Measurements from ENCODE around the gene HMGN1.
"Not testable (repeated sequence)": the region's sequence is repeated elsewhere in the genome, so short reads cannot be mapped to it uniquely, and the experiment has no call there.

Gene HMGN1

GRCh38 chr21:39385299-39386145 lies 36.6 kb upstream of the HMGN1 start:
- peaks cover 19 to 25% of the 10 kb centered on the region in 2 donors for H3K4me1 ChIP-seq (ENCODE audit: control insufficient read depth in 2 of 2, insufficient read depth in 2 of 2, low read length in 2 of 2)
- no peaks in the 10 kb centered on the region for H3K9me3 ChIP-seq (ENCODE audit: control insufficient read depth in 2 of 2, low read length in 2 of 2)
- no peaks in the 10 kb centered on the region for H3K36me3 ChIP-seq (ENCODE audit: control insufficient read depth in 2 of 2, insufficient read depth in 2 of 2, low read length in 2 of 2)
- peak overlapping the region; percentile 36 to 63 for H3K27ac ChIP-seq (ENCODE audit: low read depth in 2 of 2, low read length in 2 of 2)
- peak overlapping the region; percentile 45 to 60 for H3K4me3 ChIP-seq (ENCODE audit: low read length in 2 of 2)
- no peaks in the 10 kb centered on the region for H3K27me3 ChIP-seq (ENCODE audit: control insufficient read depth in 2 of 2, insufficient read depth in 2 of 2, low read length in 2 of 2)
- H3K9ac ChIP-seq (ENCODE audit: low read depth in 1 of 2, low read length in 2 of 2) = peak overlapping the region; percentile 14 to 39

GRCh38 chr21:39384674-39385298 lies 35.9 kb upstream of the HMGN1 start:
- Histone ChIP-seq H3K36me3 (ENCODE audit: control insufficient read depth in 2 of 2, insufficient read depth in 2 of 2, low read length in 2 of 2) (no peaks in the 10 kb centered on the region), H3K9ac (ENCODE audit: low read depth in 1 of 2, low read length in 2 of 2) (no peak overlapping the region), H3K27ac (ENCODE audit: low read depth in 2 of 2, low read length in 2 of 2) (no peak overlapping the region), H3K4me3 (ENCODE audit: low read length in 2 of 2) (no peak overlapping the region), H3K4me1 (ENCODE audit: control insufficient read depth in 2 of 2, insufficient read depth in 2 of 2, low read length in 2 of 2) (peaks cover 19 to 25% of the 10 kb centered on the region in 2 donors), H3K27me3 (ENCODE audit: control insufficient read depth in 2 of 2, insufficient read depth in 2 of 2, low read length in 2 of 2) (no peaks in the 10 kb centered on the region), H3K9me3 (ENCODE audit: control insufficient read depth in 2 of 2, low read length in 2 of 2) (no peaks in the 10 kb centered on the region)

DNA sequence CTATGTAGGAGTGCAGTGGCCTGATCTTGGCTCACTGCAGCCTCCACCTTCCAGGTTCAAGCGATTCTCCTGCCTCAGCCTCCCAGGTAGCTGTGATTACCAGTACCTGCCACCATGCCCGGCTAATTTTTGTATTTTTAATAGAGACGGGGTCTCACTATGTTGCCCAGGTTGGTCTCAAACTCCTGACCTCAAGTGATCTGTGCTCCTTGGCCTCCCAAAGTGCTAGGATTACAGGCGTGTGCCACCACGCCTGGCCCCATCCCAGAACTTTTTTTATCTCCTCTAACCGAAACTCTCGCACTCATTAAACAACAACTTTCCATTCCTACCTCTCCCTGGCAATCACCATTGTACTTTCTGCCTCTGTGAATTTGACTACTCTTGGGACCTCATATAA lies 33.2 kb upstream of the HMGN1 start:
- H3K36me3 ChIP-seq (ENCODE audit: control insufficient read depth in 2 of 2, insufficient read depth in 2 of 2, low read length in 2 of 2); H3K27me3 ChIP-seq (ENCODE audit: control insufficient read depth in 2 of 2, insufficient read depth in 2 of 2, low read length in 2 of 2); H3K4me3 ChIP-seq (ENCODE audit: low read length in 2 of 2); H3K9ac ChIP-seq (ENCODE audit: low read depth in 1 of 2, low read length in 2 of 2); H3K27ac ChIP-seq (ENCODE audit: low read depth in 2 of 2, low read length in 2 of 2); H3K9me3 ChIP-seq (ENCODE audit: control insufficient read depth in 2 of 2, low read length in 2 of 2): not testable (repeated sequence)
- peaks cover 14 to 20% of the 10 kb centered on the region in 2 donors for H3K4me1 ChIP-seq (ENCODE audit: control insufficient read depth in 2 of 2, insufficient read depth in 2 of 2, low read length in 2 of 2)

DNA sequence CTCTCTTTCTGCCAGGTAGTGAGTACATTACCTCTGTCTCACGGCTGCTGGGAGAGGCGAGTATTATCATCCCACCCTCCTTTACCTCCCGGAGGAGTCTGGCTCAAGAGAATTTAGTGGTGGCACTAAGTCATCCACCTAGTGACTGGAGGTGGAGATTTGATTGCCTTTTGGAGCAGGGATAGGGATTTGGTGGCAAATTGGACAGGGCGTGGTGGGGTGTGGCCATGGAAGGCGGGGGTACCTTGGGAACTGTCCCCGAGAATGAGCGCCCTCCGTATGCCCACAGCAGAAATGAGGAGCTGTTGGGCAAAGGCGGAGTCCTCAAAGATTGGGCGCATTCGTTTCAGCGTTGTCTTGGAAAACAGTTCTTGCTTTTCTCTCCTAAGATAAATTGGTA lies 32.1 kb upstream of the HMGN1 start:
- H3K9me3 ChIP-seq (ENCODE audit: control insufficient read depth in 2 of 2, low read length in 2 of 2) = no peaks in the 10 kb centered on the region
- H3K27ac ChIP-seq (ENCODE audit: low read depth in 2 of 2, low read length in 2 of 2) = peak overlapping the region; percentile 77
- H3K9ac ChIP-seq (ENCODE audit: low read depth in 1 of 2, low read length in 2 of 2) = peak overlapping the region; percentile 86 to 89
- peak overlapping the region; percentile 93 to 98 for H3K4me3 ChIP-seq (ENCODE audit: low read length in 2 of 2)
- H3K27me3 ChIP-seq (ENCODE audit: control insufficient read depth in 2 of 2, insufficient read depth in 2 of 2, low read length in 2 of 2) = no peaks in the 10 kb centered on the region
- H3K36me3 ChIP-seq (ENCODE audit: control insufficient read depth in 2 of 2, insufficient read depth in 2 of 2, low read length in 2 of 2) = no peaks in the 10 kb centered on the region
- peaks cover 9 to 15% of the 10 kb centered on the region in 2 donors for H3K4me1 ChIP-seq (ENCODE audit: control insufficient read depth in 2 of 2, insufficient read depth in 2 of 2, low read length in 2 of 2)

DNA sequence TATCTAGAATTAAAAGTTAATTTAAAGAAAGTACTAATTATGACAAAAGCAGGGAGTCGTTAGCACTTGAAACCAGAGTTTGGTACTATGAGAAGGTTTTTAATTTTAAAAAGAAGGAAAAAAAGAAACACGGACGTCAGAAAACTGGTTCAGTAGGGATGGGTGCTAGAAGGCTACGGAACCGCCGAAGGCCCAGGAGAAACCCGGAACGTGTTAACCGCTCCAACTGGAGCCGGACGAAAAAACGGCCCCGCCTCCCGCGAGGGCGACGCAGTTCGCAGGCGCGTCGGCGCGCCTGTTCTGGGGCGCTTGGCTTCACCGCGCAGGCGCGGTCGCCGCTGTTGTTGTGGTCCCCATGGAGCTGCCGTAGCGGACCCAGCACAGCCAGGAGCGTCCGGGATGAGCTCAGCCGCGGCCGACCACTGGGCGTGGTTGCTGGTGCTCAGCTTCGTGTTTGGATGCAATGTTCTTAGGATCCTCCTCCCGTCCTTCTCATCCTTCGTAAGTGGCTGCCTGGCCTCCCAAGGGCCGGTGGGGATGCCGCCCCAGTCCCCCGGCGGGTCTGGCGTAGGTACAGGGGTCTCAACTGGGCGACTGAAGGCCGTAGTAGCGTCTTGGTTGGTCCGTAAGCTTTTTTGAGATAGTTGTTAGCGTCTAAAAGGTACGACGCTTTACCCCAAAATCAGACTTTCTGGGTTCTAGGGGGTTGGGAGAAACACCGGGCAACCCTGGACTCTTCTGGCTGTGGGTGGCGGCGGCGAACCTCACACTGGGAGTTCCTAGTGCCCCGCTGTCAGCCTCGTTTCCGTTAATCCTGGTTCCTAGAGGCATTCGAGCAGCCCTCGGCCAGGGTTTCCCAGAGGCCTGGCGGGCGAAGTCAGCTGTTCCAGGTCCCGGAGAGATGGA lies 31.4 kb upstream of the HMGN1 start:
- Histone ChIP-seq H3K27ac (ENCODE audit: low read depth in 2 of 2, low read length in 2 of 2) (peak overlapping the region; percentile 77), H3K27me3 (ENCODE audit: control insufficient read depth in 2 of 2, insufficient read depth in 2 of 2, low read length in 2 of 2) (no peaks in the 10 kb centered on the region), H3K4me1 (ENCODE audit: control insufficient read depth in 2 of 2, insufficient read depth in 2 of 2, low read length in 2 of 2) (peaks cover 7 to 11% of the 10 kb centered on the region in 2 donors), H3K36me3 (ENCODE audit: control insufficient read depth in 2 of 2, insufficient read depth in 2 of 2, low read length in 2 of 2) (no peaks in the 10 kb centered on the region), H3K4me3 (ENCODE audit: low read length in 2 of 2) (peak overlapping the region; percentile 93 to 98), H3K9ac (ENCODE audit: low read depth in 1 of 2, low read length in 2 of 2) (peak overlapping the region; percentile 86 to 89), H3K9me3 (ENCODE audit: control insufficient read depth in 2 of 2, low read length in 2 of 2) (no peaks in the 10 kb centered on the region)

DNA sequence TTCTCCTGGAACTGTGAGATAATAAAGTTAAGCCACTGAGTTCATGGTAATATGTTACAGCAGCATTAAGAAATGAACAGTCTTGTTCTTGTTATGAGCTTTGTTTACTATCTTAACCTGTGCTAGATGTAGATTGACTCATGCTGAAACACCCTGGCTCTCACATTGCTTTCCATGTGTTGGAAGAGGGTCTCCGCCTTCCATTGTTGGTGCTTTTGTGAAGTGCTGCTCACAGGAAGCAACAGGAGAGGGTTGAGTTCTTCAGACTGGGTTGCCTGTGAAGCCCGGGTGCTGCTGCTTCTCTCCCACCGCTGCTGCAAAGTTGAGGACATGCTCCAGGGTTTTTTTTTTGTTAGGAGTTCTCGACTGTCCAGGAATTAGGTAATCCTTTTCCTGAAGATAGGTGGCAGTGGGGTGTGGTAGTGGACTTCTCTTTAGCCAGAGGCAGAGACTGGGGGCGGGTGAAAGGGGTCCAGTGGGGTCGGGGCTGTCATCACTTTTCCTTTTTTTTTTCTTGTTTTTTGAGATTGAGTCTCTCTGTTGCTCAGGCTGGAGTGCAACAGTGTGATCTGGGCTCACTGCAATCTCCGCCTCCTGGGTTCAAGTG lies 28.7 kb upstream of the HMGN1 start:
- Histone ChIP-seq H3K4me3 (ENCODE audit: low read length in 2 of 2) (no peak overlapping the region), H3K9ac (ENCODE audit: low read depth in 1 of 2, low read length in 2 of 2) (no peak overlapping the region), H3K27me3 (ENCODE audit: control insufficient read depth in 2 of 2, insufficient read depth in 2 of 2, low read length in 2 of 2) (no peaks in the 10 kb centered on the region), H3K9me3 (ENCODE audit: control insufficient read depth in 2 of 2, low read length in 2 of 2) (no peaks in the 10 kb centered on the region), H3K36me3 (ENCODE audit: control insufficient read depth in 2 of 2, insufficient read depth in 2 of 2, low read length in 2 of 2) (no peaks in the 10 kb centered on the region), H3K27ac (ENCODE audit: low read depth in 2 of 2, low read length in 2 of 2) (no peak overlapping the region), H3K4me1 (ENCODE audit: control insufficient read depth in 2 of 2, insufficient read depth in 2 of 2, low read length in 2 of 2) (peaks cover 6 to 8% of the 10 kb centered on the region in 2 donors)

GRCh38 chr21:39375446-39375845 lies 26.6 kb upstream of the HMGN1 start:
- no peaks in the 10 kb centered on the region for H3K27me3 ChIP-seq (ENCODE audit: control insufficient read depth in 2 of 2, insufficient read depth in 2 of 2, low read length in 2 of 2)
- H3K4me3 ChIP-seq (ENCODE audit: low read length in 2 of 2) = no peak overlapping the region
- peaks cover 0 to 2% of the 10 kb centered on the region in 2 donors for H3K4me1 ChIP-seq (ENCODE audit: control insufficient read depth in 2 of 2, insufficient read depth in 2 of 2, low read length in 2 of 2)
- H3K36me3 ChIP-seq (ENCODE audit: control insufficient read depth in 2 of 2, insufficient read depth in 2 of 2, low read length in 2 of 2) = no peaks in the 10 kb centered on the region
- H3K27ac ChIP-seq (ENCODE audit: low read depth in 2 of 2, low read length in 2 of 2) = no peak overlapping the region
- no peak overlapping the region for H3K9ac ChIP-seq (ENCODE audit: low read depth in 1 of 2, low read length in 2 of 2)
- no peaks in the 10 kb centered on the region for H3K9me3 ChIP-seq (ENCODE audit: control insufficient read depth in 2 of 2, low read length in 2 of 2)

GRCh38 chr21:39374046-39374445 lies 25.2 kb upstream of the HMGN1 start:
- H3K4me3 ChIP-seq (ENCODE audit: low read length in 2 of 2) = no peak overlapping the region
- no peak overlapping the region for H3K27ac ChIP-seq (ENCODE audit: low read depth in 2 of 2, low read length in 2 of 2)
- no peaks in the 10 kb centered on the region for H3K27me3 ChIP-seq (ENCODE audit: control insufficient read depth in 2 of 2, insufficient read depth in 2 of 2, low read length in 2 of 2)
- H3K4me1 ChIP-seq (ENCODE audit: control insufficient read depth in 2 of 2, insufficient read depth in 2 of 2, low read length in 2 of 2) = no peaks in the 10 kb centered on the region
- H3K9ac ChIP-seq (ENCODE audit: low read depth in 1 of 2, low read length in 2 of 2) = peak overlapping the region in 1 of 2 donors; percentile 24
- H3K9me3 ChIP-seq (ENCODE audit: control insufficient read depth in 2 of 2, low read length in 2 of 2) = no peaks in the 10 kb centered on the region
- no peaks in the 10 kb centered on the region for H3K36me3 ChIP-seq (ENCODE audit: control insufficient read depth in 2 of 2, insufficient read depth in 2 of 2, low read length in 2 of 2)

DNA sequence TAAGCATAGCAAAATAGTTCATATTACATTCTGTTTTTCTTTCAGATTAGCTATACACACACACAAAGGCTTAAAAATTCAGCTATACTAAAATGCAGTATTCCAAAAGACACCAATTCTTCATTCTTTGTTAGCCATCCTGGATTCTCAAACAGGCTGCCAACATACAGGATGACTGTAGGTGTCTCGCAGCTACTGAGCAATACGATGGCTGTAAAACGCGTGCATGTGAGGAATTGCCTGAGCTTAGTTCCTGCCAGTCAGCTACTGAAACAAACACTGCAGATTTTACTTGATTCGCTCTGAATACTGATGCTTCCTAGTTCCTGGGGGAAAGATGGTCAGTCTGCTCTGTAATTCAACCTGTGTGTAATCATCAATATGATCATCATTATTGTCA lies 24.7 kb upstream of the HMGN1 start:
- H3K9me3 ChIP-seq (ENCODE audit: control insufficient read depth in 2 of 2, low read length in 2 of 2) = no peaks in the 10 kb centered on the region
- peak overlapping the region in 1 of 2 donors; percentile 24 for H3K9ac ChIP-seq (ENCODE audit: low read depth in 1 of 2, low read length in 2 of 2)
- H3K4me3 ChIP-seq (ENCODE audit: low read length in 2 of 2) = no peak overlapping the region

More for the DNA sequence above, 24.7 kb upstream of the HMGN1 start:
- Histone ChIP-seq H3K4me1 (ENCODE audit: control insufficient read depth in 2 of 2, insufficient read depth in 2 of 2, low read length in 2 of 2) (no peaks in the 10 kb centered on the region), H3K36me3 (ENCODE audit: control insufficient read depth in 2 of 2, insufficient read depth in 2 of 2, low read length in 2 of 2) (no peaks in the 10 kb centered on the region), H3K27me3 (ENCODE audit: control insufficient read depth in 2 of 2, insufficient read depth in 2 of 2, low read length in 2 of 2) (no peaks in the 10 kb centered on the region), H3K27ac (ENCODE audit: low read depth in 2 of 2, low read length in 2 of 2) (no peak overlapping the region)
